HG02870 (cell line): Measurements from ENCODE around the gene CD200.
A peak's percentile ranks its signal among the peaks of the same experiment; 100 is the strongest.

Source experiments
- ATAC-seq: cut with Tn5 transposase; IDR thresholded peaks from one replicate; pipeline ENCODE4 v1.9.1; 2021; ENCODE audit warnings: mild to moderate bottlenecking, moderate library complexity; ENCODE audit not compliant: unreplicated experiment

The CD200 gene, protein sequence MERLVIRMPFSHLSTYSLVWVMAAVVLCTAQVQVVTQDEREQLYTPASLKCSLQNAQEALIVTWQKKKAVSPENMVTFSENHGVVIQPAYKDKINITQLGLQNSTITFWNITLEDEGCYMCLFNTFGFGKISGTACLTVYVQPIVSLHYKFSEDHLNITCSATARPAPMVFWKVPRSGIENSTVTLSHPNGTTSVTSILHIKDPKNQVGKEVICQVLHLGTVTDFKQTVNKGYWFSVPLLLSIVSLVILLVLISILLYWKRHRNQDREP

DNA sequence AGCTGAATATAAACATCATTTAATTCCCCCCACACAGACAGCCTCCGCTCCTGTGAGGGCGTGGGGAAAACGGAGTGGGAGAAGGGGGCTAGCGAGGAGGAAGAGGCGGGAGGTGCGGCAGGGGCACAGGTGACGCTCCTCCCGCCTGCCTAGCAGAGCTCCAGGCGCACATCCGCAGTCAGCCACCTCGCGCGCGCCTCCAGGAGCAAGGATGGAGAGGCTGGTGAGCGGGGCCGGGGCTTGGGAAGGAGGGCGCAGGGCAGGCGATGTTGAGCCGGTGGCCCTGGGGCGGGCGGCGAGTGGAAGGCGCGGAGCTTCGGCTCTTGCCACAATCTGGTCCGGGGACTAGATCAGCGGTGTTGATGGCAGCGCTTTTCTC is at the start of gene CD200:
CD200 (plus strand) TSS at position 155 of the 379 bp plus-strand sequence; CDS start at position 212, 57 bp downstream.
- ATAC-seq: peak; percentile 52

DNA sequence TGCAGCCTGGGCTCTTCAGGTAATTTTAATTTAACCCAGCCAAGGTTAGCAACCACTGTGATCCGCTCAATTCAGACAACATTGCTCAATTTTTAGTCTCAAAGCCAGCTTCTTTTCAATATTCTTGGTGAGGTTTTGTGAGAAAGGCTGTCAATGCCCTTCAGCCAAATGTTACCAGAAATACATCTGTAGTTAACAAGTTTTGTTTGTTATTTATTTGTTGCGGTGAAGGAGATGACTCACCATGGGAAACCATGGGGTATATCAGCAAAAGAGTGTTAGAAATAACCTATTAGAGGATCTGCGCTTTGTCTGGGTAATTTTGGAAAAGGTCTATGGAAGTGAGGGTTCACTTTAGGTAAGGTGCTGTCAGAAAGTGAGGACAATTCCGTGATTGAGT is 43.9 kb upstream of the CD200 start:
- ATAC-seq: no peak

DNA sequence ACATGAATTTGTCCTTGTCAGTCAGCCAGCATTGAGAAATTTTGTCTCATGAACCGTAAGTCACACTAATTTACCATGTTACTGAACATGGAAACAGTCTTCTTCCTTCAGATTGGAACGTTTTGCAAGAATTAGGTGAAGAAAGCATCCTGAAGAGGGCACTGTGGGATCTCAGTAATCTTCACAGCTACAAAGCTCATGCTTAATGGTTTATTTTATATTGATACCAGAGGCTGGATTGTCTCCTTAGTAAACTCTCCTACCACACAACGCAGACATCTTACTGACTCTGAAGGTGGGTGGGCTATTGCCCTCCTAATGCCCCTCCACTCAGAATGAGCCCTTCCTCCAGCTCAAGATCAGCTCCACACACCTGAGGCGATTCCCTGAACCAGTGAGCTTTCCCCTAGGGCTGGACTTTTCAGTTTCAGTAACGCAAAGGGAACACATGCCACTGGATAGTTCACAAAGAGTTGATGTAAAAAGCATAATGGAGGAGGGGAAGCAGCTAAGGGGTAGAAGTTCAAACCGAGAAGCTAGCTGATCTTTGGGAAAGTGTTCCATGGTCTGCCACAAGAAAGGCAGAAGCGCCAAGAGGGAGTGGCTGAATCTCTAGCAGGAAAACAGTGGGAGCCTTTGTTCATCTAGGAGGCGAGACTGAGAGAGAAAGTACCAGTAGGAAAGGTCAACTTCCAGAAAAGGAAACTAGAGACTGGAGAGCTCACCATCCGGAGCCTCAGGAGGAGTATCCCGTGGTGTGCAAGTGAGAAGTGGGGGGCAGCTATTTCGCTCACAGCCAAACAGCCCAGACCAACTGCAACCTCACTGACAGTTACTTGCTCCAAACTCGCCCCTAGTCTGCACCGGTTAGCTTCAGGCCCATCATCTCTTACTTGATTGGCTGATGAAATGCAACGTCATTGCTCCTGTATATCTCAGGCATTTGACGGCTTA is 39.3 kb upstream of the CD200 start, which contains the start of gene SLC9C1:
SLC9C1 (minus strand) TSS at position 849 of the 954 bp plus-strand sequence. CDS start 7,425 bp downstream, outside the sequence.
- no peak for ATAC-seq

DNA sequence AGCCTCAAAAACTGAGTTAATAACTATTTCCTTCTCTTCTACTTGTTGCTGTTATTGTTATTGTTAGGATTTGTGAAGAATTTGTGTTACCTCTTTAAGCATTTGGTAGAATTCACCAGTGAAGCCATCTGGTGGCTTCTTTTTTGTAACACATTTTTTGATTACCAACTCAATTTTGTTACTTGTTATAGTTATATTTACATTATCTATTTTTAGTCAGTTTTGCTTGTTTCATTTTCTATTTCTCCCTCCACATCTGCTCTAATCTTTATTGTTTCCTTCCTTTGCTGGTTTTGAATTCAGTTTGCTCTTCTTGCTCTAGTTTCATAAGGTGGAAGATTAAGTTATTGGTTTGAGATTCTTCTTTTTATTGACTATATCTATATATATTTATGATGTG is 35.2 kb upstream of the CD200 start:
- no peak for ATAC-seq

DNA sequence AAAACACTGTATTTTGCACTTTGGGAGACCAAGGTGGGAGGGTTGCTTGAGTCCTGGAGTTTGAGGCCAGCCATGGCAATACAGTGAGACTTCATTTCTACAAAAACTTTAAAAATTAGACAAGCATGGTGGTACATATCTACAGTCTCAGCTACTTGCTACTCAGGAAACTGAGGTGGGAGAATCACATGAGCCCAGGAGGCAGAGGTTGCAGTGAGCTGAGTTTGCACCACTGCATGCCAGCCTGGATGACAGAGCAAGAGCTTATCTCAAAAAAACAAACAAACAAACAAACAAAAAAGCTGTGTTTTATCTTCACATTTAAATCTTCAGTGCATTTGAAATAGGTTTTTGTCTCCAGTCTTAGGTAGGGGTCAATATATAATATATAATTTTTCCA is 34.2 kb upstream of the CD200 start:
- ATAC-seq: no peak

DNA sequence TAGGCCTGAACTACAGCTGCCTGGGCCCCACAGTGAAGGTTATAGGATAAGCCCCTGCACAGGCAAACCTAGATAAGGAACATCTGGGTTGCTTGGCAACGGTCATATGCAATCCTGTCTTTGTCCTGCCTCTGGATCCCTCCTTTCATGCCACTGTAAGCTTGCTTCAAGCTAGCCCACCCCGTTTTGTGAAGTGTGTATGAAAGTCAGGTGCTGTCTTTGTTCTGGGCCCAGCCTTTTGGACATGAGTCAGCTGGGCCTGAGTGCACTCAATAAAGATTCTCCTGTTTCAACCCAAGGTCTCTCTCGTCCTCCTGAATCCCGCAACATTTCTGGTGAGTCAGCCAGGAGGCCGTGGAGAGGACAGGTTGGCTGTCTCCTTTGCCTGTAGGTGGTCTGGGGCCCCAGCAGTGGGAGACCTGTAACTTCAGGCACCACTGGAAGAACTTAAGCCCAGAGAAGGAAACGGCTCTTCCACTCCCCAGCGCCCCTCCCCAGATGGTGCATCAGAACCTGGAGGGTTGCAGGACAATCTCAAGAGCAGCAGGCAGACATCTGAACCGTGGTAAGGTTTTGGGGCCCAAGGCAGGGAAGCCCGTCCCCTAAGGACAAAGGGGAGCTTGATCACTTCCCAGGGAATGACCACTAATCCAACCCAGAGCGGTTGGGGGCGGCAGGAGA is 30.7 kb upstream of the CD200 start:
- ATAC-seq: no peak

DNA sequence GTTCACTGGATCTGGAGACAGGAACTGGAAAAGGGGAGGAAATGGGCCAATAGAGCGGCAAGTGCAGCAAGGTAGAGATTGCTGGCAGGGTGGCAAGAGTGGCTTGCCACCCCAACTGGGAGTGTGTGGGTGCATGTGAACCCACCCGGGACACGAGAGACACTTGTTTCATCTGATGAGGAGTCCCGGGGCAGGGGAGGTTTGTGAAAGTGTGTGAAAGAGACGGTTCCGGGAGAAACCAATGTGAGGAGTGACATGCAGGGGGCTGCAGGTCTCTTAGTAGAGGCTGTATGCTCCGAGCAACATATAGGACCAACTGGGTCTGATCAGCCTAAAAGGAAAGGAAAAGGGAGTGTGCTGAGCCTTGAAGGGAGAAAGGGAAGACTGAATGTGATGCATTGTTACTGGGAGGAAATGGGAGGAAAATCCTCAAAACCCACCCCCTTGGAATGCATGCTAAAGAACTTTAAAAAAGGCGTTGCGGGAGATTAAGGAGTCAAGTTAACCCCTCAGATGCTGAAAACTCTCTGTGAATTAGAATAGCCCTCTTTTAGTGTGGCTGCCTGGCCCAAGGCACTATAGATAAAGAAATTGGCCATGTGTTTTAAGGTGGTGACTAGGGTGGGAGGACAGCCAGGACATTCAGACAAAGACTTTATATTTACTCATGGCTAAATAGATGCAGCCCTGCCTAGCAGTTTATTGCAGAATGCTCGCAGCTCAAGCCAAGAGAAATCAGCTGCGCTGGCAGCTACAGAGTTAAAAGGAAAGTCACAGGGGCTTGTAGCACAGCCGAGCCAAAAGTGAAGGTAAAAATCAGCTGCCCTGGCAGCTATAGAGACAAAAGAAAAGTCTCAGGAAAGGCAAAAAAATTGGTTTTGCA is 29.8 kb upstream of the CD200 start:
- peak; percentile 51 for ATAC-seq

DNA sequence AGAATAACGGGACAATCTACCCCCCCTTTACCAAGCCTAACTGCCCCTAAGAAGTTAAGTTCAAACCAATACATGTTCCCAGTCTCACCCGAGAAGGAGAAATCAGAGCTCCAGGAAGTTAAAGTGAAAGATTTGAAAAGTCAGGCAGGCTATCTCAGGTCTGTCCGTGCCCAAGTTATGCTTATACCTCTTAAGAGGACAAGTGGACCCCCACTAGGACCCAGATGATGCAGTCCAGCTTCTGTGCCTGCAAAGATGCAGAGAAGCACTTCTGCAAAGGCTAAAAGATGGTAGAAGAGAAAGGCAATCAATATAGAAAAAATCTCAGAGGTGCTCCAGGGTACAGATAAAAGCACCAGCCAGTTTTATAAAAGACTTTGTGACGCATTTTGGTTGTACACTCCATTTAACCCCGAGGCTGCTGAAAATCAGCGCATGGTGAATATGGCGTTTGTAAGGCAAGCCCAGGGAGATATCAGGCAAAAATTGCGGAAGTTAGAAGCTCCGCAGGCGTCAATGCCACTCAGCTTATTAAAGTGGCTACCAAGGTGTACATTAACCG is 29.1 kb upstream of the CD200 start:
- peak; percentile 53 for ATAC-seq

DNA sequence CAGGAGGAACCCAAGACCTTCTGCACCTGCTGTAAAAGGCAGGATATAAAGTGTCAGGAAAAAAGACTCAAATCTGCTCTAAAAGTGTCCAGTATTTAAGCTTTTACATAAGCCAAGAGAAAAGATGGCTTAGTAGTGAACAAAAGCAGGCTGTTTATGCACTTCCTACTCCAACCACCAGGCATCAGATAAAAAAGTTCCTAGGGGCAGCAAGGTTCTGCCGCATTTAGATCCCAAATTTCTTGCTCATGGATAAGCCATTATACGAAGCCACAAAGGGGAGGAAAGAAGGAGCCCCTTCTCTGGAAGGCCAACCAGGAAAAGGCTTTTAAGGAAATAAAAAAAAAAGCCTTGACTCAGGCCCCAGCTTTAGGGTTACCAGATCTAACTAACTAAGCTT is 28.3 kb upstream of the CD200 start:
- ATAC-seq: no peak

DNA sequence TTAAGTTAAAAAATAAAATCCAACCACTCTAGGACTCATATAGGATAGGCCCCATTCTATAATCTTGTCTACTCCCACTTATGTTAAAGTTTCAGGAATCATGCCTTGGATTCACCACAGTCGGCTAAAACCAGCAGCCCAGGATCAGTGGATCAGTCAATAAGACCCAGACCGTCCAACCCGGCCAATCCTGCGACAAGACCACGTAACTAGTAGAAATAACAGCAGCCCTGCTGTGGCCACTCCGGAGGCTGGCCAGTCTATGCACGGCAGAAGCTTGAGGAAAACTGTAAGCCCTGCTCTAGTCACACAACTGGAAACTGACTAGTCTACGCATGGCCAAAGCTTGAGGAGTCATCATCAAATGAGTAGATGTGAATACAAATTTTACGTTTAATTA is 26.1 kb upstream of the CD200 start:
- no peak for ATAC-seq

DNA sequence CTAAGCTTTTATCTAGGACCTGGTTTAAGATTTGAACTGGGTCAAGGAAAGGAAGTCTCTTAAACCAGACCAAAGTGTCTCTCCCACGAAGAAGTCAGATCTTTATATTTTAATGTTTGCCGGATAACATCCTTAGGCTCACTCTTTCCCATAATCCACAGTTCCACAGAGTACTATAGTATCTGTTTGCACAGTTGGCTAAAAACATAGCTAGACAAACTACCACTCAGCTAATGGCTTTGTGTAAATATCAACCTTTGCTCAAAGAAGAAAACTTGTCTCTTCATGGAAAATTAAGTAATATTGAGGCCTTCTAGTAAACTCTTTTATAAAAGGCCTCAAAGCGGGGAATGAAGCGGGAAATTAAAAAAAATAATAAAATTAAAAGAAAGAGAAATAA is 25.4 kb upstream of the CD200 start:
- ATAC-seq: no peak

DNA sequence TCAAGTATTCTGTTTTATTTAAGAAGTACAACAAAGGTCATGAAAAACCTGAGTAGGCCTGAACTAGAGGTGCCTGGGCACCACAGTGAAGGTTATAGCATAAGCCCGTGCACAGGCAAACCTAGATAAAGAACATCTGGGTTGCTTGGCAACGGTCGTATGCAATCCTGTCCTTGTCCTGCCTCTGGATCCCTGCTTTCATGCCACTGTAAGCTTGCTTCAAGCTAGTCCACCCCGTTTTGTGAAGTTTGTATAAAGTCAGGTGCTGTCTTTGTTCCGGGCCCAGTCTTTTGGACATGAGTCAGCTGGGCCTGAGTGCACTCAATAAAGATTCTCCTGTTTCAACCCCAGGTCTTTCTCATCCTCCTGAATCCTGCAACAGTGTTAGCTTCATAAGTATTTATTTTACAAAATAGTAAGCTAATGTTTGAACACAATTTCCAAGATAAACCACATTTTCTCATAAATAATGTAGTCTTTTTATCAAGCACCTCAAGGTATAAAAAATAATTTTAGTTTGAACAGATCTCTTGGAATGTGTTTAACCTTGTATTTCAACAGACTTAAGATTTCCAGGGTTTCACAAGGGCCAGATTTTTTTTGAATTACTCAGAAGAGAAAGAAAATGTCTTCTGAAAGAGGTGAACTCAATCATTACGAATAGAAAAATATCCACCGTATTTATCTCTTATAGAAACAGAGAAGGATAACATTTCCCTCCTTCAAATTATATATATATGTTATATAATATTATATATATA is 24.6 kb upstream of the CD200 start:
- ATAC-seq: no peak

DNA sequence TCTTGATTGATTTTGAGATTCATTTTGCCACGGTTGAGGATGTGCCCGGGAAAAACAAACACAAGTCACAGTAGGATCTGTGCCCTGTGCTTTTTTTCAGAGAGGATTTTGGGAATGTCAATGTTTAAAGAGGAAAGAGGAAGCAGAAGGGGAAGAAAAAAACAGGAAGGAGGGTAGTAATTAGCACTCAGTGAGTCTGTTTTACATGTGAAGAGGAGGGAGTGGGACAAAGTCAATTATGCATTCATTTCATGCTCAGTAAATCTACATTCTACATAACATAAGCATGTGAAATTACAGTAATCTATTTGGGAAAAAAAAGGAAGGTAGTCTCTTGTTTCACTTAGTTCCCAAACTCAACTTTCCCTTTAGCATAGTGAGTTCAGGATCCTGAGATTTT is 18.3 kb upstream of the CD200 start:
- ATAC-seq: no peak

DNA sequence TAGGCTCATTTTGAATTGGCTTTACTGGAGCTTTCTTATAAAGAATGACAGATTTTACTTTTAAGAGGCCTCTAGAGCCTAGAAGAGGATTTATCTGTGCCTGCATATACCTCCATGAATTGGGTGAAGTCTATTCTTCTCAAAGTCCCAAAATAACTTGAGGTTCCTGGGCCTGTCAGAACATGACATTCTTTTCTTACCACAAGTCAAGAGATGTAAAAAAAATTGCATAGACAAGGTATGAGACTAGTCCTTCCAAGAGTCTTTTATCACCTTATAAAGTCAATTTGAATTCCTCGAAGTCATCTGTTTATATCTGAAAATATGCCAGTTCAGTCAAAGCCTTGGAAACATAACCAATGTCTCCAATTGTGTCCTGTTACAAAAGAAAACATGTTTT is 17.2 kb upstream of the CD200 start:
- no peak for ATAC-seq

DNA sequence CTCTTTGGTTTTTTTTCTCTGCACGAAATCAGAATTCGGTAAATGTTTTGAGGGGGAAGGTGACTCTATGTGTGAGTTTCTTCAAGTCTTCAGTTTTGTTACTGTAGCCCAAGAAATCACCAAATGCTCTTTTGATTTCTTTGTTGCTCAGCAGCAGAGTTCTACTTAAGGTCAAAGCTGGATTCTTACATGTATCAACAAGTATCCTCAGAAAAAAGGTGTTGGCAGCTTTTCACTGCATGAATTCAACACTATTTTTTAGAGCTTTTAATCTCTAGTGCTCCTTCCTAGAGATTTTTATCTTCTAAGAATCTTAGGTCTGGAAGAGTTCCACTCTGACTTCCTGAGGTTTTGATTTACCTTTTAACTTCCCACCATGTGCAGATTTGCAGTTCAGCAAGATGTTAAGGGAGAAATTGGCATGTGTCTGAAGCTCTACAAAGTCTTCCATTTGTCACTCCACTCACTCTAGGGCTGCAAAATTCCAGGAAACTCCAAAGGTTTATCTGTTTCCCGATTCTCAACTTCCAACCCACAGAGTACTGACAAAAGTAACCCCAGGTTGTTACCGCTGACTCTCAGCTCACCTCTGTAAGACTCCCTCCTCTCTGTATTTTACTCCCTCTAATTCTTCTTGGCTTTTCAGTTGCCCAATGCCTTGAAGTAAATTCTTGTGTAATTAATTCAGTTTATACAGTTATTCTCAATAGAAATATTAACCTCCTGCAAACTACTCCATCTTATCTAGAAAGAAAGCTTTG is 13.3 kb upstream of the CD200 start:
- ATAC-seq: no peak

DNA sequence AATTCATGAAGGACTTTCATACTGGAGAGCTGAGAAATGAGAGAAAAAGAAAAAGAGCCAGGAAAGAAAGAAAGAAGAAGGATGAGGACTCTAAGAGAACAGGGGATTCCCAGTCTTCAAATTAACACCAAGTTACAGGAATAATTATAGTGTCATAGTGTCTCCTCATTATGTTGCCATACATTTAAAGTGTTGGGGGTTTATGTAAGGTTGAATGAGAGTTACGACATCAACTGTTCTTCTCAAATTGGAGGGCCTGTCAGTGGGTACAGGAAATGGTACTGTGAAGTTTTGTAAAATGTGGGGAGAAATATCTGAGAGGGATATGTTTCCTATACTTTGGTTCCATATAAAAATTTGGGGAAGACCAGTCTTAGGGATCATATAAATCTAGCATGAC is 12.3 kb upstream of the CD200 start:
- no peak for ATAC-seq

DNA sequence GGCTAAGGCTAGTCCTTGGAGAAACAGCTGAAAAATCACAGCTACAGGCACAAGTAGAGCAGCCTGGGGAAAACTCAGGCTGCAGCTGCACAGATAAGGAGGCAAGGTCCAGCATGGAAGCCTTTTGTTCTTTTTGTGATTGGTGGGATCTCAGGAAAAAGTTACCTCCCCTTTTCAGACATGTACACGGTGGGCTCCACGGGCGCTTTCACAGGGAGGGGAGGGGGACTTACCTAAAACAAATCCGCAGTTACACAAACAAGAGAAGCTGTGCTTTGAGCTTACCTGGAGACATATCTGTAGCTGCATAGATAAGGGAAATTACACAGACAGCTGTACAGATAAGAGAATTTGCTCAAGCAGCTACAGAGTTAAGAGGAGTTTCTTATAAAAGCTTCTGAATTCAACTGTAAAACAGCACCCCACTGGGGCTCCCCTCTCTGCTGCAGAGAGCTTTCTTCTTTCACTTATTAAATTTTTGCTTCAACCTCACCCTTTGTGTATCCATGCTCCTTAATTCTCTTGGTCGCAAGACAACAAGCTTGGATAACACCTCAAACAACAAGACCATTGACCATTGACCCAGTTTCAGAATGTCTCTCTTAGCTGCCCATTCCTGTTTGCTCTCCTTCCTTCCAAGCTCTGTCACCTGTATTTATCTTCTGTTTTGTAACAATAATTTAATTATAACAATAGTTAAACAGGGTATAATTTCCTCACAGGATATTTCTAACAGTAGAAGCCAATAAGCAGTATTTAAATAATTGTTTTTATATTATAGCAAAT is 10.9 kb upstream of the CD200 start:
- no peak for ATAC-seq

DNA sequence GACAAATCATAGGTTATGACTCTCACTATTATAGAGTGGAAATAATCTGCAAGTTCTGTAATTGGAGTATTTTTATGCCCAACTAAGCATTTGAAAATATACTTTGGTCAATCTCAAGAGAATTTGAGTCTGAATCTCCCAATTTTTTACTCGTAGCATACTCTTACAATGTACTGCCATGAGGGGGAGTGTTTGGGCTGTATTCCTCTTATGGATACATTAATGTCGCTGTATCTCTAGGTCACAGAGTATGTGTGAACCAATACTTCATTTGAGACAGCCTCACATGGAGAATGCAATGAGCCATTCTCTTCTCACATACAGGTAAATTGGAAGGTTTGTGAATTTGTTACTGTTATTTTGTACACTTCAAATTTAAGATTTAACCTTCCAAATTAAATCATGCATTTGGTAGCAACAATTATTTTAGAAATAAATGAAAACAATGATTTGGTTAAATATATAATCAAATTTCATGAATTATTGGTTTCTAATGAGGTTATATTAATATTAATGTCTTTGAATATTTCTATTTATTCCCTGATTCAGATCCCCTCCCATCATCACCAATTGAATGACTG is 5.5 kb upstream of the CD200 start:
- ATAC-seq: peak; percentile 93
